Heart right ventricle (tissue), 16 donors: Measurements from ENCODE around the gene IGSF21. TPM values are rescaled to one million over a fixed set of nuclear protein-coding genes. Genes with fewer than 3 reads are reported as not detected.

ENCODE experiments used
- ATAC-seq, 8 donors: fragments of 200-7000 bp; cut with Tn5 transposase; one replicate each; pipeline ENCODE4 v1.9.1; 2020; ENCODE audit warnings: mild to moderate bottlenecking in 8 of 8, moderate library complexity in 8 of 8, moderate number of reproducible peaks in 1 of 8
- DNase-seq, 2 donors: peaks; one replicate each; pipeline ENCODE4 v3.0.0-alpha.2; 2020
- H3K27ac ChIP-seq, 10 donors: fragments of 200-600 bp; sonication (generic) in 2 of 10; one replicate each; pipeline versions ENCODE4 v1.5.0 to v1.8.0; 2020 to 2022; ENCODE audit warnings: mild to moderate bottlenecking in 3 of 10
- H3K27me3 ChIP-seq, 7 donors: fragments of 200-600 bp; one replicate each; pipeline ENCODE4 v1.8.0; 2021 to 2022; ENCODE audit warnings: mild to moderate bottlenecking in 2 of 7
- H3K36me3 ChIP-seq, 9 donors: fragments of 200-600 bp; sonication (generic) in 1 of 9; one replicate each; pipeline versions ENCODE4 v1.5.0 to v1.8.0; 2020 to 2022; ENCODE audit warnings: mild to moderate bottlenecking in 2 of 9
- H3K4me1 ChIP-seq, 9 donors: fragments of 200-600 bp; sonication (generic) in 1 of 9; one replicate each; pipeline versions ENCODE4 v1.5.0 to v1.8.0; 2020 to 2022; ENCODE audit warnings: mild to moderate bottlenecking in 4 of 9
- H3K4me3 ChIP-seq, 10 donors: fragments of 200-600 bp; sonication (generic) in 2 of 10; one replicate each; pipeline versions ENCODE4 v1.5.0 to v1.8.0; 2020 to 2022; ENCODE audit warnings: mild to moderate bottlenecking in 7 of 10, moderate library complexity in 2 of 10
- H3K9me3 ChIP-seq, 11 donors: fragments of 200-600 bp in 10 of 11; sonication (generic) in 2 of 11; one replicate each; pipeline versions ENCODE4 v1.5.0 to v1.8.0; 2013 to 2022; ENCODE audit warnings: mild to moderate bottlenecking in 2 of 11, control low read depth in 1 of 11, moderate library complexity in 1 of 11
- CTCF ChIP-seq, 9 donors: fragments of 200-600 bp; sonication (generic) in 2 of 9; IDR thresholded peaks; one replicate each; pipeline versions ENCODE4 v1.5.0 to v1.8.0; 2021 to 2022; ENCODE audit warnings: antibody characterized with exemption in 9 of 9, mild to moderate bottlenecking in 5 of 9, moderate library complexity in 1 of 9
- WGBS, 2 donors: extraction: QIAGEN DNeasy Blood & Tissue Kit; methylation state at CpG; one replicate each; pipeline ENCODE4 v1.1.7; 2013; ENCODE audit warnings: inconsistent platforms in 1 of 2; 5-methylcytosine and 5-hydroxymethylcytosine counted together
- intact Hi-C, 10 donors: fragments of 100-400 bp; cut with DNase I; formaldehyde crosslinking; loops; one replicate each; pipeline versions ENCODE4 v1.11.1 to v1.14.2; 2022
- polyA plus RNA-seq, 2 donors: library from polyadenylated mRNA; stranded (reverse); fragments of 200-250 nt; gene quantifications; one replicate each; pipeline ENCODE4 v1.2.3, GENCODE V29; 2013
- total RNA-seq, 10 donors: library from RNA; stranded (reverse); fragmentation: NEBNext Ultra II Directional in 3 of 10; extraction: Animal tissue kit (Norgen Biotek cat#: 25700) in 3 of 10; gene quantifications; one replicate each; pipeline versions ENCODE4 v1.2.1 to v1.2.4, GENCODE V29; 2021 to 2023
- donor health status: Arrhythmogenic right ventricular cardiomyopathy.
- donor health status: ischemic (EF 13 %, LVEDD 7.1; RV severe dilation, severe dysfunction).
- donor health status: healthy with polysubstance abuse.
- donor health status: DM: no; HTN: yes; CAD: no.
- donor health status: DM: no; HTN: no; CAD: no.
- donor health status: ischemic (EF 25% LVEDD 6.9; RV normal size, moderate dysfunction).
- donor health status: ischemic (EF 25% LVEDD 5.7; RV mildly dilated, moderate dysfunction).
- donor health status: healthy.
- donor health status: DM: yes; HTN: yes; CAD: no.
- donor health status: Ischemic cardiomyopathy.
- donor health status: ischemic (EF 35%, LVEDD 5.7; RV mildly dilated, moderate dysfunction).
- donor health status: nonischemic (EF 11% LVEDD 7.7; RV severe dilation, severe dysfunction).
- donor health status: DM: yes; HTN: yes; CAD: no.
- donor health status: PGD.
- donor health status: ischemic (EF 29% LVEDD 5.4; RV normal size, mild dysfunction).
- donor health status: nonischemic (EF 23%, LVEDD 6.1; RV moderate dilation, normal function).

Gene IGSF21
- total and polyA plus RNA-seq, 12 donors: 0.13 to 1.6 (median 0.51) TPM; not detected in 1

DNA sequence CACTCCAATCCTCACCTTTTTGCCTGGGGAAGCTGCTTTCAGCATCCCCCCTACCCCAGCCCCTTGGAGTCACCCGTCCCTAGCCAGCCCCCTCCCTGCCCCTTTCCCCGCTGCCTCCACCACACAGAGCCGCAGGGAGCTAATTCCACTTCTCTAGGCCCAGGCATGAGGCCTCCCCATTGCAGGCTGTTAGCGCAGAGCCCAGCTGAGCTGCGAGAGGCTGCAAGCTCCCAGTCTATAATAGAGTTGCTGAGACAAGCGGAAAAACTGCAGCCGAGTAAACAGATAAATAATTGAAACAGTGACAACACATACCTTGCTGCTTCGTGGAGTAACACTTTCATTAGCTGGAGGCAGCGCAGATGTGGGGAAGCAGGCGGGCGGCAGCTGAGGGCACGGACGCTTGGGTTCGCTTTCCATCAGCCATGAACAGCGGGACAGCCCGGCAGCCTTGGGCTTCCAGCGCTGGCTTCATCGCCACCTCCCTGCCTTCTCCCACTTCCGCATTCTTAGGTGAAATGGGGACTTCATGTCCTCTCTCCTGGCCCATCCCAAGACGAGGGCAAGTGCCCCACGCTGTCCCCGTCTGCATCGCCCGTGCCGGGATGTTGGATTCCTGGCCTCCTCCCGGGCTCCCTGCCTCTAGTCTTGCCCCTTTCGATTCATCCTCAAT lies 183.3 kb downstream of the IGSF21 start:
- intact Hi-C loops: loop anchor here in 2 of 10 donors (10.0 kb wide), 1 partner anchor 284 kb away; no protein-coding TSS in a partner anchor
- DNase-seq: no peak

DNA sequence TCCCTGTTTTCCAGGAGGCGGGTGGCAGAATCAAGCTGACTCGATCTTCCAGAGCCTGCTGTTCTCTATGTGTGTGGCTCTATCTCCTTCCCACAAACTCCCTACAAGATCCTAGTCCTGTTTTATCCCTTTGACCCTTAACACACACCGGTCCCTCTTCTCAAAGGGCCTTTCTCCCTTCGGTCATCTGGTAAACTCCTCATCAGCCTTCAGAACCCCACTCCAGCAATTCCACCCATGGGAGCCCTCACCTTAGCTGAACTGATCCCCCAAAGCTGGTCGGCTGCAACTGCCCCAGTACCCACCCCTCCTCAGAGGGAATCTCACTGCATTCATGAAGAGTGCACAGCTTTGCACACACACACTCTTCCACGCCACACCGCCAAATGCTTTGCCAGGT lies 184.9 kb downstream of the IGSF21 start:
- no peak for ATAC-seq

More for the DNA sequence above, 183.3 kb downstream of the IGSF21 start:
- Histone ChIP-seq H3K36me3 (no peaks in the 10 kb centered on the region), H3K9me3 (no peaks in the 10 kb centered on the region), H3K27me3 (peaks cover 0 to 89% (median 75%) of the 10 kb centered on the region in 7 donors), H3K27ac (no peak overlapping the region), H3K4me1 (no peaks in the 10 kb centered on the region), H3K4me3 (no peak overlapping the region)
- no peak for ATAC-seq
- WGBS, 2 donors: 46 to 53% methylated on average over 27 of the region's 27 CpGs
- no peak for TF ChIP-seq CTCF (IDR thresholded peaks at IDR 0.05)

GRCh38 chr1:18293291-18293690 lies 185.7 kb downstream of the IGSF21 start:
- H3K4me3 ChIP-seq: no peak overlapping the region
- H3K9me3 ChIP-seq: no peaks in the 10 kb centered on the region
- no peak for ATAC-seq
- peaks cover 0 to 95% (median 83%) of the 10 kb centered on the region in 7 donors for H3K27me3 ChIP-seq
- WGBS, 2 donors: 42 to 52% methylated on average over 6 of the region's 6 CpGs
- DNase-seq: no peak
- no peak for TF ChIP-seq CTCF (IDR thresholded peaks at IDR 0.05)
- no peak overlapping the region for H3K27ac ChIP-seq
- H3K36me3 ChIP-seq: no peaks in the 10 kb centered on the region
- no peaks in the 10 kb centered on the region for H3K4me1 ChIP-seq
- intact Hi-C loops: loop anchor here in 2 of 10 donors (10.0 kb wide), 1 partner anchor 282 kb away; no protein-coding TSS in a partner anchor

More for the DNA sequence above, 184.9 kb downstream of the IGSF21 start:
- Histone ChIP-seq H3K27me3 (peaks cover 0 to 90% (median 82%) of the 10 kb centered on the region in 7 donors), H3K27ac (no peak overlapping the region), H3K4me1 (no peaks in the 10 kb centered on the region), H3K9me3 (no peaks in the 10 kb centered on the region), H3K36me3 (no peaks in the 10 kb centered on the region), H3K4me3 (no peak overlapping the region)
- WGBS, 2 donors: 82 to 83% methylated on average over 7 of the region's 7 CpGs
- no peak for DNase-seq
- intact Hi-C loops: loop anchor here in 2 of 10 donors (10.0 kb wide), 1 partner anchor 282 kb away; no protein-coding TSS in a partner anchor
- TF ChIP-seq CTCF (IDR thresholded peaks at IDR 0.05): no peak

DNA sequence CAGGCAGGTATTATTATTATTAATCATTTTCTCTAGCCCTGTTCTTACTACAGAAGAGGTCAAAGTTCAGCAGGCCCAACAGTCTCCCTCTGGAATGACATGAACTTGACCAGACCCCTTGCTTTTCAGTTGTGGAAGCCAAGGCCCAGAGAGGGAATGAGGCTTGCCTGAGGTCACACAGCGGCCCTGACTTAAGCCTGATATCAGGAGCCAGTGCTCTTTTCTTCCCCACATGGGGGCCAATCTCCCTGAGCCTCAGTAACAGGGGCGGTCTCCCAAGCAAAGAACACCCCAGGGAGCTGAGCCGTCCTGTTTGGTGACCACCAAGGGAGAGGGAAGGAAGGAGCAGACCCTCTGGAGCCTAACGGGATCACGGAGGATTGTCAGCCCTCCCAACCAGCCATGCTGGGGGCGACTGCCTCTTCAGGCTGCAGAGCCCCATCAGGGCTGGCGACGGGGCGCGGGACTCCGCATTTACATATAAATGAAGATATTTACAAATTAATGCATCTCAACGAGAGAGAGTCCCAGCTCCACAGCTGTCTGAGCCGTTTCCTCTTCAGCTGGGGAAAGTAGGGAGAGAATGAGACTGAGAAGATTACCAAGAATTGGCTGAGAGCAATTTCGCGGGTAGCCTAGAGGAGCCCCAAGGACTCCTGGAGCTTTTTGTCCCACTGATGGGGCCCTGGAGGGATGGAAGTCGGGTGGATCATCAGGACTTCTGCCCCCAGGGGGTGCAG lies 187.0 kb downstream of the IGSF21 start:
- no peak overlapping the region for H3K27ac ChIP-seq
- no peak overlapping the region for H3K4me3 ChIP-seq
- no peak for DNase-seq
- TF ChIP-seq CTCF (IDR thresholded peaks at IDR 0.05): no peak
- intact Hi-C loops: loop anchor here in 2 of 10 donors (10.0 kb wide), 1 partner anchor 280 kb away; no protein-coding TSS in a partner anchor
- ATAC-seq: no peak
- no peaks in the 10 kb centered on the region for H3K4me1 ChIP-seq
- H3K27me3 ChIP-seq: peaks cover 0 to 98% (median 92%) of the 10 kb centered on the region in 7 donors
- 17 to 21% methylated on average over 16 of the region's 16 CpGs for WGBS, 2 donors
- no peaks in the 10 kb centered on the region for H3K36me3 ChIP-seq
- no peaks in the 10 kb centered on the region for H3K9me3 ChIP-seq
